GM19023 (cell line): ENCODE results near the gene TMEM178B.

Experiments
- ATAC-seq: cut with Tn5 transposase; IDR thresholded peaks from one replicate; pipeline ENCODE4 v1.9.1; 2021; ENCODE audit warnings: mild to moderate bottlenecking, moderate library complexity; ENCODE audit not compliant: unreplicated experiment

TMEM178B gene

GRCh38 chr7:141411133-141411532 is 337.3 kb downstream of the TMEM178B start:
- no peak for ATAC-seq

- ATAC-seq, result no peak
These were observed 342.1 kb downstream of the TMEM178B start for GRCh38 chr7:141415999-141416398.

- ATAC-seq, result no peak
These were observed 342.9 kb downstream of the TMEM178B start for GRCh38 chr7:141416650-141417270.

GRCh38 chr7:141417506-141417905 is 343.6 kb downstream of the TMEM178B start:
- no peak for ATAC-seq

- ATAC-seq, result no peak
These were observed 344.2 kb downstream of the TMEM178B start for GRCh38 chr7:141418066-141418465.

- no peak for ATAC-seq
These were observed 347.4 kb downstream of the TMEM178B start for GRCh38 chr7:141421306-141421705.

- ATAC-seq, result no peak
These were observed 353.3 kb downstream of the TMEM178B start for GRCh38 chr7:141427134-141427533.

- no peak for ATAC-seq
These were observed 356.7 kb downstream of the TMEM178B start for GRCh38 chr7:141430455-141431139.

GRCh38 chr7:141431140-141431479 is 357.2 kb downstream of the TMEM178B start:
- no peak for ATAC-seq

GRCh38 chr7:141431711-141432110 is 357.8 kb downstream of the TMEM178B start:
- ATAC-seq, result no peak

- no peak for ATAC-seq
These were observed 359.8 kb downstream of the TMEM178B start for GRCh38 chr7:141433698-141434097.

GRCh38 chr7:141436139-141436538 is 362.3 kb downstream of the TMEM178B start:
- ATAC-seq, result no peak

GRCh38 chr7:141436575-141437075 is 362.8 kb downstream of the TMEM178B start:
- ATAC-seq, result no peak

- ATAC-seq, result no peak
These were observed 365.3 kb downstream of the TMEM178B start for GRCh38 chr7:141439164-141439563.

GRCh38 chr7:141439776-141440175 is 365.9 kb downstream of the TMEM178B start:
- no peak for ATAC-seq

GRCh38 chr7:141441837-141442627 is 368.2 kb downstream of the TMEM178B start:
- ATAC-seq, result no peak

GRCh38 chr7:141442781-141443180 is 368.9 kb downstream of the TMEM178B start:
- ATAC-seq, result no peak

GRCh38 chr7:141444961-141445360 is 371.1 kb downstream of the TMEM178B start:
- no peak for ATAC-seq

- no peak for ATAC-seq
These were observed 377.4 kb downstream of the TMEM178B start for GRCh38 chr7:141451232-141451631.

GRCh38 chr7:141452911-141453310 is 379.0 kb downstream of the TMEM178B start:
- peak; percentile 72 for ATAC-seq

GRCh38 chr7:141454338-141454737 is 380.5 kb downstream of the TMEM178B start:
- ATAC-seq, result no peak

GRCh38 chr7:141455723-141456122 is 381.9 kb downstream of the TMEM178B start:
- no peak for ATAC-seq
